HG03159 (cell line): ENCODE measurements around the gene ZNF24.

ENCODE experiments used
- ATAC-seq: cut with Tn5 transposase; IDR thresholded peaks from one replicate; pipeline ENCODE4 v1.9.1; 2021; ENCODE audit warnings: mild to moderate bottlenecking, moderate library complexity; ENCODE audit not compliant: unreplicated experiment

Gene ZNF24

GRCh38 chr18:35355140-35355618 lies 11.0 kb upstream of the ZNF24 start:
- ATAC-seq = peak; percentile 98

GRCh38 chr18:35352778-35353177 lies 8.6 kb upstream of the ZNF24 start:
- no peak for ATAC-seq

GRCh38 chr18:35352283-35352682 lies 8.1 kb upstream of the ZNF24 start:
- no peak for ATAC-seq

GRCh38 chr18:35348001-35348400 lies 3.8 kb upstream of the ZNF24 start:
- ATAC-seq = no peak

- no peak for ATAC-seq
Observed at GRCh38 chr18:35345950-35346349, 1.7 kb upstream of the ZNF24 start.

GRCh38 chr18:35345460-35345921 lies 1.3 kb upstream of the ZNF24 start:
- no peak for ATAC-seq

- no peak for ATAC-seq
Observed at GRCh38 chr18:35344736-35345459, 678 bp upstream of the ZNF24 start.

- no peak for ATAC-seq
Observed at GRCh38 chr18:35343488-35343935, 708 bp downstream of the ZNF24 start.

- ATAC-seq = no peak
Observed at GRCh38 chr18:35337286-35337685, 6.9 kb downstream of the ZNF24 start.

- ATAC-seq = no peak
Observed at GRCh38 chr18:35335866-35336265, 8.4 kb downstream of the ZNF24 start.

GRCh38 chr18:35334821-35335220 lies 9.4 kb downstream of the ZNF24 start:
- ATAC-seq = no peak

GRCh38 chr18:35334212-35334611 lies 10.0 kb downstream of the ZNF24 start:
- ATAC-seq = no peak

GRCh38 chr18:35331367-35332087 lies 12.7 kb downstream of the ZNF24 start:
- ATAC-seq = no peak

GRCh38 chr18:35328868-35329267 lies 15.4 kb downstream of the ZNF24 start:
- ATAC-seq = no peak

- no peak for ATAC-seq
Observed at GRCh38 chr18:35326695-35327387, 17.4 kb downstream of the ZNF24 start.

GRCh38 chr18:35324926-35325655 lies 19.1 kb downstream of the ZNF24 start:
- ATAC-seq = no peak

GRCh38 chr18:35322486-35323458 lies 21.4 kb downstream of the ZNF24 start:
- ATAC-seq = no peak

- ATAC-seq = no peak
Observed at GRCh38 chr18:35311496-35311895, 32.7 kb downstream of the ZNF24 start.

GRCh38 chr18:35306588-35307250 lies 37.5 kb downstream of the ZNF24 start:
- ATAC-seq = no peak
